Measurements from ENCODE around the gene TMEM254.

DNA sequence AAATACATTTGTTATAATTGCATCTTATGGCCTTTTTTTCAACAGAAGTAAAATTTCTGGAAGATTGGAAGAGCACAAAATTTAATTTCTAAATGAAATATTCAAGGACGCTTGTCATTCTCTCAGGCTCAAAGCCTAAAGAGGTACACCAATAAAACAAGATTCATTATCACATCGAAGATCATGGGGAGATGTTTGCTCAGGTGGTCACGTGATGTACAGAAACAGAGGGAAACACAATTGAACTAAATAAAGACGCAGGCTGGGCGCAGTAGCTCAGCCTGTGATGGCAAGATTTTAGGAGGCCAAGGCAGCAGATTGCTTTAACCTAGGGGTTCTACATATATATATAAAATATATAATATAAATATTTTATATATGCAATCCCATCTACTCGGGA lies 37.3 kb upstream of the TMEM254 start:
- TF ChIP-seq, protein P1, sequence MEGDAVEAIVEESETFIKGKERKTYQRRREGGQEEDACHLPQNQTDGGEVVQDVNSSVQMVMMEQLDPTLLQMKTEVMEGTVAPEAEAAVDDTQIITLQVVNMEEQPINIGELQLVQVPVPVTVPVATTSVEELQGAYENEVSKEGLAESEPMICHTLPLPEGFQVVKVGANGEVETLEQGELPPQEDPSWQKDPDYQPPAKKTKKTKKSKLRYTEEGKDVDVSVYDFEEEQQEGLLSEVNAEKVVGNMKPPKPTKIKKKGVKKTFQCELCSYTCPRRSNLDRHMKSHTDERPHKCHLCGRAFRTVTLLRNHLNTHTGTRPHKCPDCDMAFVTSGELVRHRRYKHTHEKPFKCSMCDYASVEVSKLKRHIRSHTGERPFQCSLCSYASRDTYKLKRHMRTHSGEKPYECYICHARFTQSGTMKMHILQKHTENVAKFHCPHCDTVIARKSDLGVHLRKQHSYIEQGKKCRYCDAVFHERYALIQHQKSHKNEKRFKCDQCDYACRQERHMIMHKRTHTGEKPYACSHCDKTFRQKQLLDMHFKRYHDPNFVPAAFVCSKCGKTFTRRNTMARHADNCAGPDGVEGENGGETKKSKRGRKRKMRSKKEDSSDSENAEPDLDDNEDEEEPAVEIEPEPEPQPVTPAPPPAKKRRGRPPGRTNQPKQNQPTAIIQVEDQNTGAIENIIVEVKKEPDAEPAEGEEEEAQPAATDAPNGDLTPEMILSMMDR (conservative IDR thresholded peaks at IDR 0.05; ENCODE audit: low read depth, low read length) = no peak
- TF ChIP-seq RFX5 (IDR thresholded peaks at IDR 0.05; ENCODE audit: low read depth, low read length) = no peak
